GM23338 (cell line): ENCODE data around the gene PLXNB2. TPM values are rescaled to one million over a fixed set of nuclear protein-coding genes. Genes with fewer than 3 reads are reported as not detected.

Experiments
- ATAC-seq: fragments of 200-7000 bp; cut with Tn5 transposase; 3 replicates; pipeline ENCODE4 v1.9.1; 2020
- DNase-seq: peaks from one replicate; pipeline ENCODE4 v3.0.0-alpha.2; 2015; ENCODE audit warnings: low spot score
- H2AFZ ChIP-seq: fragments of 200-600 bp; sonication (generic); 2 replicates; pipeline ENCODE4 v1.8.0; 2016; ENCODE audit warnings: antibody characterized with exemption, mild to moderate bottlenecking, moderate library complexity
- H3F3A ChIP-seq: fragments of 200-600 bp; sonication (generic); replicated peaks from 2 replicates; pipeline ENCODE4 v1.8.0; 2017; ENCODE audit warnings: antibody characterized with exemption, mixed run types, low read depth
- H3K27ac ChIP-seq: fragments of 200-600 bp; sonication (generic); 2 replicates; pipeline ENCODE4 v1.6.1; 2016; ENCODE audit warnings: low read depth
- H3K27me3 ChIP-seq: fragments of 200-600 bp; sonication (generic); 2 replicates; pipeline ENCODE4 v1.8.0; 2016; ENCODE audit warnings: mild to moderate bottlenecking, mixed run types, moderate library complexity; ENCODE audit not compliant: insufficient read depth
- H3K36me3 ChIP-seq: fragments of 200-600 bp; sonication (generic); 2 replicates; pipeline ENCODE4 v1.8.0; 2016; ENCODE audit warnings: mild to moderate bottlenecking; ENCODE audit not compliant: insufficient read depth
- H3K4me1 ChIP-seq: fragments of 200-600 bp; sonication (generic); 2 replicates; pipeline ENCODE4 v1.8.0; 2016; ENCODE audit warnings: mild to moderate bottlenecking, moderate library complexity; ENCODE audit not compliant: insufficient read depth
- H3K4me2 ChIP-seq: fragments of 200-600 bp; sonication (generic); 2 replicates; pipeline ENCODE4 v1.7.1; 2017; ENCODE audit warnings: mixed run types
- H3K4me3 ChIP-seq: fragments of 200-600 bp; sonication (generic); 2 replicates; pipeline ENCODE4 v1.6.1; 2016; ENCODE audit warnings: mixed run types
- H3K79me2 ChIP-seq: fragments of 200-600 bp; sonication (generic); replicated peaks from 2 replicates; pipeline ENCODE4 v1.8.0; 2017; ENCODE audit warnings: mild to moderate bottlenecking; ENCODE audit not compliant: insufficient read depth
- H3K9me2 ChIP-seq: fragments of 200-600 bp; sonication (generic); 2 replicates; pipeline ENCODE4 v1.8.0; 2017; ENCODE audit not compliant: insufficient read depth
- H4K20me1 ChIP-seq: fragments of 200-600 bp; sonication (generic); replicated peaks from 2 replicates; pipeline ENCODE4 v1.8.0; 2017; ENCODE audit warnings: mild to moderate bottlenecking; ENCODE audit not compliant: insufficient read depth
- H3K27ac Mint-ChIP-seq: 2 replicates; pipeline ENCODE4 v1.8.0; 2020; ENCODE audit warnings: inconsistent platforms, mild to moderate bottlenecking, moderate library complexity, mixed read lengths
- H3K27me3 Mint-ChIP-seq: 3 replicates; pipeline ENCODE4 v1.8.0; 2022; ENCODE audit warnings: low read depth, mild to moderate bottlenecking, moderate library complexity, mixed read lengths, inconsistent platforms; ENCODE audit not compliant: insufficient read depth, poor library complexity
- H3K36me3 Mint-ChIP-seq: 3 replicates; pipeline ENCODE4 v1.8.0; 2021; ENCODE audit warnings: low read depth, mild to moderate bottlenecking, inconsistent platforms, moderate library complexity, mixed read lengths
- H3K4me1 Mint-ChIP-seq: 3 replicates; pipeline ENCODE4 v1.8.0; 2020; ENCODE audit warnings: mild to moderate bottlenecking, inconsistent platforms, mixed read lengths
- H3K4me3 Mint-ChIP-seq: 3 replicates; pipeline ENCODE4 v1.8.0; 2021; ENCODE audit warnings: moderate library complexity, mild to moderate bottlenecking, inconsistent platforms, mixed read lengths
- H3K9me3 Mint-ChIP-seq: 3 replicates; pipeline ENCODE4 v1.8.0; 2020; ENCODE audit warnings: moderate library complexity, mild to moderate bottlenecking, inconsistent platforms, mixed read lengths
- ETS1 ChIP-seq: IDR thresholded peaks from 2 replicates; pipeline ENCODE4 v1.6.1; 2016; ENCODE audit warnings: antibody characterized with exemption
- EZH2 ChIP-seq: fragments of 200-600 bp; sonication (generic); IDR thresholded peaks from one replicate; pipeline ENCODE4 v1.8.0; 2017; ENCODE audit warnings: antibody characterized with exemption, mild to moderate bottlenecking, low read depth; ENCODE audit not compliant: unreplicated experiment
- NANOG ChIP-seq: IDR thresholded peaks from 2 replicates; pipeline ENCODE4 v1.6.1; 2016; ENCODE audit warnings: antibody characterized with exemption, borderline replicate concordance
- POLR2AphosphoS5 ChIP-seq: IDR thresholded peaks from 2 replicates; pipeline ENCODE4 v1.6.1; 2016; ENCODE audit warnings: antibody characterized with exemption, low read depth
- ZNF114 ChIP-seq: fragments of 250-450 bp; sonication (Bioruptor Pico); IDR thresholded peaks from 2 replicates; pipeline ENCODE4 v1.5.0; 2020; ENCODE audit warnings: mild to moderate bottlenecking, moderate library complexity
- ZNF331 ChIP-seq: fragments of 250-450 bp; sonication (Bioruptor Pico); IDR thresholded peaks from 2 replicates; pipeline ENCODE4 v1.5.0; 2020; ENCODE audit warnings: low read depth, mild to moderate bottlenecking, moderate library complexity
- polyA plus RNA-seq: library from polyadenylated mRNA; unstranded; fragments of >200 nt; fragmentation: Nextera tagmentation; extraction: Ambion mirVana; gene quantifications from 2 replicates; pipeline ENCODE4 v1.2.1, GENCODE V29; 2016
- total RNA-seq: library from RNA; depleted of rRNA; stranded (reverse); fragments of >200 nt; shearing (Covaris generic); gene quantifications from 2 replicates; pipeline ENCODE4 v1.2.3, GENCODE V29; 2014
- TF ChIP-seq, protein P1 (sequence below): IDR thresholded peaks from one replicate; pipeline ENCODE4 v1.6.1; 2018; ENCODE audit warnings: antibody characterized with exemption; ENCODE audit not compliant: unreplicated experiment

The PLXNB2 gene
- total and polyA plus RNA-seq, 2 experiments from 2014 or later: 29.1 to 66.3 TPM

GRCh38 chr22:50250555-50251476 is 56.6 kb downstream of the PLXNB2 start, which contains the start of gene HDAC10:
Gene HDAC10, minus strand, starts transcription at chr22:50251265. Its CDS starts 233 bp downstream, at chr22:50251032.
- Mint-ChIP-seq H3K27ac (no peak within 1 kb of the TSS), H3K4me1 (peaks cover 10% of the 10 kb centered on the region), H3K4me3 (peak within 1 kb of the TSS; percentile 83), H3K27me3 (peaks cover 8% of the 10 kb centered on the region), H3K9me3 (no peaks in the 10 kb centered on the region), H3K36me3 (peaks cover 8% of the 10 kb centered on the region; the same call in 2 of the 3 replicates)
- H3K79me2 ChIP-seq: no peaks in the 10 kb centered on the region; the same call in 1 of the 2 replicates
- peak; percentile 77 for ATAC-seq
- H3K27me3 ChIP-seq: no peaks in the 10 kb centered on the region
- no peaks in the 10 kb centered on the region for H3K9me2 ChIP-seq
- H4K20me1 ChIP-seq: peaks cover 3% of the 10 kb centered on the region; the same call in 1 of the 2 replicates
- peak; percentile 94 for DNase-seq
- TF ChIP-seq ZNF114 (CRISPR knock-in tag) (no peak), POLR2AphosphoS5 (peak; percentile 37; the same call in 1 of the 2 replicates), NANOG (no peak)
- H3F3A ChIP-seq: peaks cover 6% of the 10 kb centered on the region; the same call in 1 of the 2 replicates
- H3K4me1 ChIP-seq: peaks cover under 1% of the 10 kb centered on the region; the same call in 1 of the 2 replicates
- H3K36me3 ChIP-seq: no peaks in the 10 kb centered on the region
- peak within 1 kb of the TSS; percentile 96 for H3K4me2 ChIP-seq
- H2AFZ ChIP-seq: peak within 1 kb of the TSS; percentile 87; the same call in 1 of the 2 replicates
- peak within 1 kb of the TSS; percentile 86 for H3K4me3 ChIP-seq
- no peak within 1 kb of the TSS for H3K27ac ChIP-seq

- no peak for ATAC-seq
- Mint-ChIP-seq H3K27ac (no peak overlapping the region), H3K27me3 (peaks cover 8% of the 10 kb centered on the region)
These were observed 57.2 kb downstream of the PLXNB2 start for GRCh38 chr22:50250249-50250554.

More at GRCh38 chr22:50250249-50250554, 57.2 kb downstream of the PLXNB2 start:
- DNase-seq: no peak
- peaks cover 6% of the 10 kb centered on the region for H3F3A ChIP-seq
- Mint-ChIP-seq H3K36me3 (peaks cover 8% of the 10 kb centered on the region; the same call in 2 of the 3 replicates), H3K4me3 (peak overlapping the region; percentile 83), H3K9me3 (no peaks in the 10 kb centered on the region), H3K4me1 (peaks cover 10% of the 10 kb centered on the region)
- TF ChIP-seq ETS1 (no peak), ZNF331 (CRISPR knock-in tag) (no peak), NANOG (no peak), EZH2 (no peak)
- TF ChIP-seq, protein P1, sequence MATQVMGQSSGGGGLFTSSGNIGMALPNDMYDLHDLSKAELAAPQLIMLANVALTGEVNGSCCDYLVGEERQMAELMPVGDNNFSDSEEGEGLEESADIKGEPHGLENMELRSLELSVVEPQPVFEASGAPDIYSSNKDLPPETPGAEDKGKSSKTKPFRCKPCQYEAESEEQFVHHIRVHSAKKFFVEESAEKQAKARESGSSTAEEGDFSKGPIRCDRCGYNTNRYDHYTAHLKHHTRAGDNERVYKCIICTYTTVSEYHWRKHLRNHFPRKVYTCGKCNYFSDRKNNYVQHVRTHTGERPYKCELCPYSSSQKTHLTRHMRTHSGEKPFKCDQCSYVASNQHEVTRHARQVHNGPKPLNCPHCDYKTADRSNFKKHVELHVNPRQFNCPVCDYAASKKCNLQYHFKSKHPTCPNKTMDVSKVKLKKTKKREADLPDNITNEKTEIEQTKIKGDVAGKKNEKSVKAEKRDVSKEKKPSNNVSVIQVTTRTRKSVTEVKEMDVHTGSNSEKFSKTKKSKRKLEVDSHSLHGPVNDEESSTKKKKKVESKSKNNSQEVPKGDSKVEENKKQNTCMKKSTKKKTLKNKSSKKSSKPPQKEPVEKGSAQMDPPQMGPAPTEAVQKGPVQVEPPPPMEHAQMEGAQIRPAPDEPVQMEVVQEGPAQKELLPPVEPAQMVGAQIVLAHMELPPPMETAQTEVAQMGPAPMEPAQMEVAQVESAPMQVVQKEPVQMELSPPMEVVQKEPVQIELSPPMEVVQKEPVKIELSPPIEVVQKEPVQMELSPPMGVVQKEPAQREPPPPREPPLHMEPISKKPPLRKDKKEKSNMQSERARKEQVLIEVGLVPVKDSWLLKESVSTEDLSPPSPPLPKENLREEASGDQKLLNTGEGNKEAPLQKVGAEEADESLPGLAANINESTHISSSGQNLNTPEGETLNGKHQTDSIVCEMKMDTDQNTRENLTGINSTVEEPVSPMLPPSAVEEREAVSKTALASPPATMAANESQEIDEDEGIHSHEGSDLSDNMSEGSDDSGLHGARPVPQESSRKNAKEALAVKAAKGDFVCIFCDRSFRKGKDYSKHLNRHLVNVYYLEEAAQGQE: no peak
- H3K79me2 ChIP-seq: no peaks in the 10 kb centered on the region; the same call in 1 of the 2 replicates
- peak overlapping the region; percentile 96 for H3K4me2 ChIP-seq
- H2AFZ ChIP-seq: no peak overlapping the region
- H3K4me1 ChIP-seq: peaks cover 4% of the 10 kb centered on the region; the same call in 1 of the 2 replicates
- H3K9me2 ChIP-seq: no peaks in the 10 kb centered on the region
- H3K27me3 ChIP-seq: no peaks in the 10 kb centered on the region
- H3K4me3 ChIP-seq: peak overlapping the region; percentile 86
- H4K20me1 ChIP-seq: peaks cover 3% of the 10 kb centered on the region; the same call in 1 of the 2 replicates
- no peak overlapping the region for H3K27ac ChIP-seq
- H3K36me3 ChIP-seq: no peaks in the 10 kb centered on the region
